Activated CD4-positive, alpha-beta T cell treated with anti-CD3 and anti-CD28 coated beads for 36 hours (primary cell): ENCODE measurements around the gene RALGPS1. TPM values are rescaled to one million over a fixed set of nuclear protein-coding genes. Genes with fewer than 3 reads are reported as not detected.

Source experiments
- ATAC-seq: fragments of 200-7000 bp; cut with Tn5 transposase; one replicate; pipeline ENCODE4 v1.10.0; 2021; ENCODE audit warnings: mild to moderate bottlenecking, moderate library complexity
- CTCF ChIA-PET: fragments of 350-600 bp; sonication (Branson Sonifier 250); formaldehyde crosslinking; loops from one replicate; lab custom pipeline; 2021; ENCODE audit warnings: antibody characterized with exemption; lab: Charles Lee
- POLR2A ChIA-PET: fragments of 350-600 bp; sonication (Branson Sonifier 250); formaldehyde crosslinking; loops from one replicate; lab custom pipeline; 2021; ENCODE audit warnings: antibody characterized with exemption, inconsistent platforms; lab: Charles Lee
- DNase-seq: peaks from one replicate; pipeline ENCODE4 v3.0.0-alpha.2; 2020
- H3K27ac Mint-ChIP-seq: one replicate; pipeline ENCODE4 v1.8.0; 2021; ENCODE audit warnings: mixed read lengths
- H3K27me3 Mint-ChIP-seq: one replicate; pipeline ENCODE4 v1.8.0; 2021; ENCODE audit warnings: mixed read lengths
- H3K36me3 Mint-ChIP-seq: one replicate; pipeline ENCODE4 v1.8.0; 2021; ENCODE audit warnings: low read depth, mixed read lengths
- H3K4me1 Mint-ChIP-seq: one replicate; pipeline ENCODE4 v1.8.0; 2021; ENCODE audit warnings: mixed read lengths
- H3K4me3 Mint-ChIP-seq: one replicate; pipeline ENCODE4 v1.8.0; 2021; ENCODE audit warnings: mild to moderate bottlenecking, moderate library complexity, mixed read lengths
- H3K9me3 Mint-ChIP-seq: one replicate; pipeline ENCODE4 v1.8.0; 2021; ENCODE audit warnings: low read depth, mixed read lengths
- intact Hi-C, 2 experiments: fragments of 100-400 bp; cut with DNase I in 1 of 2; cut with micrococcal nuclease in 1 of 2; formaldehyde crosslinking; loops; one replicate each; pipeline versions ENCODE4 v1.14.2 to v1.15.1; 2022 to 2024; cut with DNase I, micrococcal nuclease
- total RNA-seq, 2 experiments: library from RNA; stranded (reverse); gene quantifications; one replicate each; pipeline ENCODE4 v1.2.3, GENCODE V29; 2021

Gene RALGPS1
- total RNA-seq, 2 experiments from 2014 or later, result 1.2 to 2.2 TPM

DNA sequence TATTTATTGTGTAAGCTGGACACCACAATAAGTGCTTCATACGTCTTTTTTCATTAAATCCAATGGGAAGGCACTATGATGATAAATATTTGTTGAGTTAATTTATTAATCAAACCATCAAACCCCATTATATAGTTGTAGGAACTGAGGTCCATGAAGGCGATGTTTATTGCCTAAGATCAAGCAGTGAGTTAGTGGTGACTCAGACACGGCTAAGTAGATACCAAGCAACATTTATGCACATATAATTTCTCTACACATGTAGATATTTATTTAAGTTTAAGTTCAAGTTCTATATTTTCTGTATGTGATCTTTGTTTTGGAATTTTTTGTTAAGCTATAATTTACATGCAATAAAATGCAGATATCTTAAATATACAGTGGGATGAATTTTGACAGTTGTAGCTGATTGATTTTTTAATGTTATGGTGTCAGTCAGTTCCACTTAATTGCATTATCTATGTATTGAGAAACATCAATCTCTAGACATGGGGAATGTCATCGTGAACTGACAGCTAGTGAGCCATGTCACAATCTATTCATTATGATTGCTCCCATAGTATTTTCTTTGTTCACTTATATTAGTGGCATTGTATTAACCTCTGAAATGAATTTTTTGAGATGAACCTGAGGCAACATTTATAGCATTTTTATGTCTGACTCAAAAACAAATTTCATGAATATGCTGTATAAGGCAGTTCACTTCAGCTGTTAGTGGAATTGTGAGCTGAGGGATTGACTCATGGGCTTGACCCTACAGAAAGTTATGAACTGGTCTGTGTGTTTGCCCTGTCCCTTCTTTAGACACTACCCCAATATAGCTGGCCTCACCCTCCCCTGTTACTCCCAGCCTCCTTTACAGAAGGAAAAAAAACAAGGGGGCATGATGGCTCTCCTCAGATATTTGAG is 338.1 kb downstream of the RALGPS1 start:
- intact Hi-C loops, result no loop called here
- POLR2A ChIA-PET, result no interaction called here
- H3K4me3 Mint-ChIP-seq, result no peak overlapping the region
- no peaks in the 10 kb centered on the region for H3K4me1 Mint-ChIP-seq
- DNase-seq (no peak), ATAC-seq (no peak)
- H3K36me3 Mint-ChIP-seq, result no peaks in the 10 kb centered on the region
- H3K27ac Mint-ChIP-seq, result no peak overlapping the region
- no peaks in the 10 kb centered on the region for H3K9me3 Mint-ChIP-seq
- CTCF ChIA-PET, result interaction anchor here (0.6 kb wide), 1 partner anchor 190 kb away, joined by 4 read pairs; no protein-coding TSS in a partner anchor
- H3K27me3 Mint-ChIP-seq, result peaks cover 14% of the 10 kb centered on the region

DNA sequence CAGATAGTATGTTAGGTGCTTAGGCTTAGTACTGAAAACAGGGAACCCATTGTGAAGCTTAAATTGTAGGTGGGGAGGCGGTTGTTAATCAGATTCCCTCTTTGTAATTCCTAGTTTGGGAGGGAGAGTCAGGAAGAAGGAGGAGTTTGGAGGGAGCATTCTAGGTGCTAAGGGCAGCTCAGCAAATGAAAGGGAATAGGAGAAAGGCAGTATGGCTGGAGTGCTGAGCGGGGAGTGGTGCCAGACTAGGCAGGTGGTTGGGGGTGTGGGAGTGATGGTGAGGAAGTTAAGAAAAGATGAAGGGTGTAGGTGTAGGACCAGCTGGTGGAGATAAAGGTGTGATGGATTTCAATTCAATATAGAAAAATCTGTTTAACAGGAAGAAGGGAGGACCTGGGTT is 338.9 kb downstream of the RALGPS1 start:
- POLR2A ChIA-PET, result no interaction called here
- intact Hi-C loops, result no loop called here
- H3K36me3 Mint-ChIP-seq, result no peaks in the 10 kb centered on the region
- peaks cover 14% of the 10 kb centered on the region for H3K27me3 Mint-ChIP-seq
- no peak overlapping the region for H3K4me3 Mint-ChIP-seq
- CTCF ChIA-PET, result interaction anchor here (0.6 kb wide), 1 partner anchor 40 kb away, joined by 3 read pairs; no protein-coding TSS in a partner anchor
- DNase-seq, result no peak
- H3K4me1 Mint-ChIP-seq, result no peaks in the 10 kb centered on the region
- H3K27ac Mint-ChIP-seq, result no peak overlapping the region
- no peak for ATAC-seq
- no peaks in the 10 kb centered on the region for H3K9me3 Mint-ChIP-seq

DNA sequence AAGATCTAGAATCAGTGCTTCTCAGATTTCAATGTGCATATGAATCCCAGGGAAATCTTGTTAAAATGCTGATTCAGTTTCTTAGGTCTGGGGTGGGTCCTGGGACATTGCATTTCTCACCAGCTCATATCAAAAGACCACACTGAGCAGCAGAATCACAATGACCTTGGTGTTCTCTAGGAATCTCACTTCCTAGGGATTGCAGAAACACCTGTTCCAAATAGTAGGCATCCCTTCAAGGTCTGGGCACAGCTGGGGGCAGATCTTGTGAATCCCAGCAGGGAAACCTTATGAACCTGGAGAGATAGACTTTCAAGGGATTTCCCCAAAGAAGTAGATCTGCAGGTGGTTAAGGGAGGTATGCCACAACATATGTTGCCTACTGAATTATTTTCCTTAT is 341.1 kb downstream of the RALGPS1 start:
- Mint-ChIP-seq H3K27ac (no peak overlapping the region), H3K4me3 (no peak overlapping the region), H3K27me3 (peaks cover 7% of the 10 kb centered on the region), H3K9me3 (no peaks in the 10 kb centered on the region), H3K4me1 (no peaks in the 10 kb centered on the region), H3K36me3 (no peaks in the 10 kb centered on the region)
- ChIA-PET POLR2A (no interaction called here), CTCF (no interaction called here)
- DNase-seq (no peak), ATAC-seq (no peak)
- intact Hi-C loops, result no loop called here

DNA sequence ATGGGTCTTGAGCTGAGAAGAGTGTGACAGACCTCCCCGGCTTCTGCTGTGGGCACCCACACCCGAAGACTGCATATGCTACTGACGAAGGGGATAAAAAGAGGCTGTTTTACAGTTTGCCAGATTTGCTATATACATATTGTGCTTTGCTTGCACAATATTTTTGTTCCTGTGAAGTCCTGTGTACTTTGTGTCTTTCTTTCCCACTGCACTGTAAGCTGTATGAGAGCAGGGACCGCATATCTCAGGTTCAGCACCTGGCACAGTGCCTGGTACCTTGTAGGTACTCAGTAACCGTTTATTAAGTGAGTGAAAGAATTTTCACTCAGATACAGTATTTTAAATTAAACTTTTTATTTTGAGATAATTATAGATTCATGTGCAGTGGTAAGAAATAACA is 341.7 kb downstream of the RALGPS1 start:
- DNase-seq (no peak), ATAC-seq (no peak)
- ChIA-PET POLR2A (no interaction called here), CTCF (no interaction called here)
- Mint-ChIP-seq H3K4me1 (no peaks in the 10 kb centered on the region), H3K27me3 (peaks cover 7% of the 10 kb centered on the region), H3K27ac (no peak overlapping the region), H3K9me3 (no peaks in the 10 kb centered on the region), H3K4me3 (no peak overlapping the region), H3K36me3 (no peaks in the 10 kb centered on the region)
- intact Hi-C loops, result no loop called here

DNA sequence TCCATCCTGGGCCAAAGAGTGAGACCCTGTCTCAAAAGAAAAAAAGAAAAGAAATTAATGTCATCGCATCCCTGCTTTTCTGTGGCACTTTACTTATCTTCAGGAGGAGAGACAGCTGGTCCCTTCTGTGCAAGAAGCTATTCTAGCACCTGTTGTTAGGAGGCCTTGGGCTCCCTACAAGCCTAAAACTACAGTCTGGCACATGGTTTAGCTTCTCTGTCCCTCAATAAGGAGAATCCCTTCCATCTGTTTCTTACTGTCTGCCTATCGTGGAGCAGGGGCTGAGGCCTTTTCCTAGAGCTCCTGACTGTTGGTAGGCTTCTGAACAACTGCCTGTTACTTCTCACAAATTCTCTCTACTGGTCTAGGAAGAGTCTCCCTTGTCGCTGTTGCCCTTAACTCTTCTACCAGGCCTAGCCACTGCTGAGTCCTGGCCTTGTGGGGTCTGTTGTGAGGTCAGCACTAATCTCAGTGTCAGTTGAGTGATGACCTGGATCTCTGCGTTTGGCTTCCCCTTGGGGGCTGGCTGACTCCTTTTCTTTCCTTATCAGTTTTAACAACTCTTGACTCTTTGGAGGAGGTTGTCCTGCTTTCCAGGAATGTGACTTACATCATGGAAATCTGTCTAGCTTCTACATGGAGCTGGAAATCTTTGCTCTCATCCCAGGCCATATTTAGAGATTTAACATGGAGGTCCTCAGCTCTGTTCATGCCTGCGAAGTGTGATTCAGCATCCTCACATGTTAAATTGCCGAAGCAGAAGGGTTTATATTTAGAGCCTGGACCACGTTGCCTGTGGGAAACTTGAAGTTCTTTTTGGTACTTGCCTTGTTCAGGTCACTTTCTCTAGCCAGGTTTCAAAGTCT is 344.3 kb downstream of the RALGPS1 start:
- POLR2A ChIA-PET, result no interaction called here
- ATAC-seq (no peak), DNase-seq (no peak)
- Mint-ChIP-seq H3K27me3 (peaks cover under 1% of the 10 kb centered on the region), H3K4me1 (no peaks in the 10 kb centered on the region), H3K36me3 (no peaks in the 10 kb centered on the region), H3K9me3 (no peaks in the 10 kb centered on the region), H3K4me3 (no peak overlapping the region), H3K27ac (no peak overlapping the region)
- CTCF ChIA-PET, result interaction anchor here (0.6 kb wide), 1 partner anchor 556 kb away, joined by 3 read pairs; no protein-coding TSS in a partner anchor
- intact Hi-C loops, result no loop called here

DNA sequence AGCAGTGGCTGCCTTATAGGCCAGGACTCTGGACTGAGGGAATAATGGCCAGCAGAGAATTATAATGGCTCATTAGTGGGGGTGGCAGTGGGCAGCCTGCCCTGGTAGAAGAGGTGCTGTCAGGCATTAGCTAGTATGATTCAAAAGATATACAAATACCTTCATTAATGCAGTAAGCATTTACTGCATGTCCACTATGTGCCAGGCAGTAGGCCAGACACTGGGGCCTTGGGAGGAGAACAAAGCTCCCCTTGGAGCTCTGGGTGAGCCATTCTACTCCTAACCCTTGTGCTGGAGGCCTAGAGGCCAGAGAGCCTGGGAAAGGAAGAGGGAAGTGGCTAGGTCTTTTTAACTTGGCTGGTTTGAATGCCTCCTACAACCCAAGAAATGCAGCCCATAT is 348.0 kb downstream of the RALGPS1 start:
- Mint-ChIP-seq H3K36me3 (no peaks in the 10 kb centered on the region), H3K27ac (no peak overlapping the region), H3K4me1 (no peaks in the 10 kb centered on the region), H3K4me3 (no peak overlapping the region), H3K9me3 (no peaks in the 10 kb centered on the region), H3K27me3 (peaks cover 3% of the 10 kb centered on the region)
- POLR2A ChIA-PET, result no interaction called here
- DNase-seq (no peak), ATAC-seq (no peak)
- intact Hi-C loops, result no loop called here
- CTCF ChIA-PET, result interaction anchor here (1.2 kb wide), 1 partner anchor 53 kb away, joined by 5 read pairs; no protein-coding TSS in a partner anchor

DNA sequence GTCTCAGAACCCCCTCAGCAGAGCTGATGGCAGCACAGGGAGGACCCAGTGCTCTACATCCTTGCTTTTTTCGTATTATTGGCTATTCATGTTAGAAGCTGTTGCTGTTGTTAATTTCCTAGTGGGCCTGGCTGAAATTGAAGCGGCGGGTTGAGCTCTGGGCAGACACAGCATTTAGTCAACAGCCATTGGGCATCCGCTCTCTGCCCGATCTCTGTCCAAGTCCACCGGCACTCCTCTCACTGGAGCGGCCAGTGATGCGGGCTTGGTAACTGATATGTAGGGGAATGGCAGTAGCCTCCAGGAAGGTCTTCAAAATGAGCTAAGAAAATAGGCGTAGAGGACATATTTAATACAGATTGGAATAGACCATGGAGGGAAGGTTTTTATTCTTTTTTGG is 348.7 kb downstream of the RALGPS1 start:
- ATAC-seq (no peak), DNase-seq (no peak)
- Mint-ChIP-seq H3K4me3 (no peak overlapping the region), H3K36me3 (no peaks in the 10 kb centered on the region), H3K27ac (no peak overlapping the region), H3K4me1 (no peaks in the 10 kb centered on the region), H3K27me3 (peaks cover 3% of the 10 kb centered on the region), H3K9me3 (no peaks in the 10 kb centered on the region)
- POLR2A ChIA-PET, result no interaction called here
- intact Hi-C loops, result no loop called here
- CTCF ChIA-PET, result interaction anchor here (1.2 kb wide), 1 partner anchor 52 kb away, joined by 5 read pairs; no protein-coding TSS in a partner anchor

DNA sequence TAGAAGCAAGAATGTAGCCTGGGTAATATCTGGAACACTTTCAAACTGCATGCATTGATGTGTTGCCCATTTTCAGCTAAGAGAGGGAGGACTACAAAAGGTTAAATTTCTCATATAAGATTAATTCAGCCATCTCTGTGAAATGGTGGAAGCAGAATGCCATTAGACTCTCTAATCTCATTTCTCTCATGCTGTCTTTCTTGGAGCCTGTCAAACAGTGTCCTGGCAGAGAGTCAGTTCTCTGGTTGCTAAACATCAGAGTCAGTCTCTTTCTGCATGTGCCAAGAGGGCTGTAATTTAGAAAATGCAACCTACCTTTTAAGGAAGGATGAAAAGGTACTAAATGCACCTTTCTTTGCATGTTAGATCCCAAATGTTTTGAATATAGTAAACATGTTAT is 349.1 kb downstream of the RALGPS1 start:
- POLR2A ChIA-PET, result no interaction called here

DNA sequence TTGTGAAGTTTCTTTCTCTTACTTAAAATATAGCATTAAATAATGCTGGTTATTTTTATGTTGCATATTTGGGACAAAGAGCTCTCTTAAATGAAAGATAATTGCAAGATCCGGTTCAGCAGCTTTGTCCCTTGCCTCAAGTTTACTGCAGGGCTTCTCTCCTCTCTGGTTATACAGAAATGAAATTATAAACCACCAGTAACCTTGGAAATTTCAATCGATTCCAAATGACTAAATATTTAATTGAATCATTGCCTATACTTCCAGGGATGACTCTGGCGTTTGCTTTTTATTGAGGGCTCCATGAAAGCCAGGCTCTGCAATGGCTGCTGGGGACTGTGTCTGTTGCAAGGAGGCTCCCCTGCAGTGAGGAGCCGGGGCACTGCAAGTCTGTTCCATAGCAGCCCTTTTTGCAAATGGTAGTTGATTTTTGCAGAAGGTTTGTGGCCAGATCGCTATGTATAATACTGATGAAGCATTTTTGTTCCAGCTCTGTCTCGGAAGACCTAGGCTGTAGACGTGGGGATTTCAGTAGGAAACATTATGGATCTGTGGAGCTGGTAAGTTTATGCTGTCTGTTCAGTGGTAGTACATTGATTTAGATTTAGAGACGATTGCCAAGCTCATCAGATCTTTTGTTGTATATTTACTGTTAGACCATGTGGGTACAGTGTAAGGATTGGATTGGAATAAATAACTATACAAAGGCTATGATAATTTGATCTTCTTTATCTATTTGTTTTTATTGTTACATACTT is 350.1 kb downstream of the RALGPS1 start, which contains the start of gene GARNL3:
GARNL3 (plus strand) TSS at position 313 of the 758 bp plus-strand sequence; CDS start at position 417, 104 bp downstream.
- ChIA-PET POLR2A (no interaction called here), CTCF (interaction anchor here (0.6 kb wide), 1 partner anchor 312 kb away, joined by 3 read pairs; no protein-coding TSS in a partner anchor)
- no peak within 1 kb of the TSS for H3K4me3 Mint-ChIP-seq
- no peak within 1 kb of the TSS for H3K27ac Mint-ChIP-seq
- H3K9me3 Mint-ChIP-seq, result no peaks in the 10 kb centered on the region
- no peak for ATAC-seq
- H3K36me3 Mint-ChIP-seq, result no peaks in the 10 kb centered on the region
- intact Hi-C loops, result no loop called here
- no peaks in the 10 kb centered on the region for H3K4me1 Mint-ChIP-seq
- no peak for DNase-seq
- peaks cover 3% of the 10 kb centered on the region for H3K27me3 Mint-ChIP-seq

More for the DNA sequence above, 349.1 kb downstream of the RALGPS1 start:
- intact Hi-C loops, result no loop called here
- Mint-ChIP-seq H3K27ac (no peak overlapping the region), H3K4me1 (no peaks in the 10 kb centered on the region), H3K9me3 (no peaks in the 10 kb centered on the region), H3K4me3 (no peak overlapping the region), H3K27me3 (peaks cover 3% of the 10 kb centered on the region), H3K36me3 (no peaks in the 10 kb centered on the region)
- ATAC-seq, result no peak
- CTCF ChIA-PET, result interaction anchor here (1.2 kb wide), 1 partner anchor 52 kb away, joined by 5 read pairs; no protein-coding TSS in a partner anchor
- no peak for DNase-seq

DNA sequence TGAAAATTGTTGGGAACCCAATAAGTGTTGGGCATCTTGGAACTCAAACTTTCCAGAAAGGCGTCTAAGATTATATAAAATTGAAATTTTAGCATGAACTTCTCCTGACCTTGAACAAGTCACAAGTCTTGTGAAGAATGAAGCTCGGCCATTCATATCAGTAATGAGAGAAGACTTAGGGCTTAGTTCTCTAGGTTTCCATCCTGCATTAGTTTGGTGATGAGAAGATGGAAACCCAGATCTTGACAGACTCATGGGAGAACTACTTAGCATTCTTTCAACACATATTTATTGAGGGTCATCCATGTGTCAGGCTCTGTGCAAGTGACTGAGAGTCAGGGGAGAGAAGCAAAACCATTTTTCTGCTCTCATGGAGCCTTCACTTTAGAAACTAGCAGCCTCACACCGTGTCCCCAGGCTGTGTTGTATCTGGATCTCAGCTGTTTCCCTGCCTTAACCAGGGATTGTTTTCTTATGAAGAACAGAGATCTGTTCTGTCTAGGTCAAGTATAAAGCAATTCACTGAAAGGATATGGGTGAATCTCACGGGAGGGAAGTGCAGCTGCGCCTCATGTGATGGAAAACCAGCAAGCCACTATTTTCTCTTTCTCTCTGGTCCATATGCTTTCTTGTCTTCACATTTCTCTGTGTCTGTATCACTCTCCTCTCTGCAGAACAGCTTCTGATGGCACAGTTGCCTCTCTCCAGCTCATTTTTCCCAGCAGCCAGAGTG is 353.4 kb downstream of the RALGPS1 start:
- intact Hi-C loops, result no loop called here
- H3K27me3 Mint-ChIP-seq, result peaks cover 15% of the 10 kb centered on the region
- POLR2A ChIA-PET, result no interaction called here
- no peak overlapping the region for H3K4me3 Mint-ChIP-seq
- DNase-seq, result no peak
- H3K27ac Mint-ChIP-seq, result no peak overlapping the region
- ATAC-seq, result no peak
- H3K36me3 Mint-ChIP-seq, result no peaks in the 10 kb centered on the region
- no peaks in the 10 kb centered on the region for H3K9me3 Mint-ChIP-seq
- CTCF ChIA-PET, result interaction anchor here (0.6 kb wide), 1 partner anchor 70 kb away, joined by 3 read pairs; no protein-coding TSS in a partner anchor
- no peaks in the 10 kb centered on the region for H3K4me1 Mint-ChIP-seq
